Neural cell (in vitro differentiated cells): ENCODE data around the gene RCL1.

Experiments
- CTCF ChIP-seq: fragments of 450-650 bp; IDR thresholded peaks from 2 replicates; pipeline ENCODE4 v1.5.1; 2014; ENCODE audit warnings: antibody characterized with exemption, mild to moderate bottlenecking, moderate library complexity; ENCODE audit not compliant: poor library complexity, severe bottlenecking
- EP300 ChIP-seq: fragments of 450-650 bp; conservative IDR thresholded peaks from 2 replicates; pipeline ENCODE4 v1.6.1; 2014; ENCODE audit warnings: antibody characterized with exemption, mild to moderate bottlenecking, moderate library complexity; ENCODE audit not compliant: poor library complexity, severe bottlenecking
- EZH2 ChIP-seq: fragments of 200-600, 300-800 bp; shearing (Covaris generic), sonication (generic); IDR thresholded peaks from 2 replicates; pipeline ENCODE4 v1.6.1; 2014; ENCODE audit warnings: antibody characterized with exemption, low read length, borderline replicate concordance, mild to moderate bottlenecking; ENCODE audit not compliant: insufficient read depth, poor library complexity, severe bottlenecking
- MXI1 ChIP-seq: fragments of 450-650 bp; conservative IDR thresholded peaks from 2 replicates; pipeline ENCODE4 v1.6.1; 2014; ENCODE audit warnings: antibody characterized with exemption, mild to moderate bottlenecking; ENCODE audit not compliant: poor library complexity, severe bottlenecking
- POLR2AphosphoS5 ChIP-seq: IDR thresholded peaks from 2 replicates; pipeline ENCODE4 v1.6.1; 2012
- RAD21 ChIP-seq: fragments of 450-650 bp; conservative IDR thresholded peaks from 2 replicates; pipeline ENCODE4 v1.6.1; 2014; ENCODE audit warnings: antibody characterized with exemption, mild to moderate bottlenecking, moderate library complexity
- REST ChIP-seq: IDR thresholded peaks from 2 replicates; pipeline ENCODE4 v1.6.1; 2012; ENCODE audit warnings: borderline replicate concordance
- SMC3 ChIP-seq: fragments of 450-650 bp; conservative IDR thresholded peaks from 2 replicates; pipeline ENCODE4 v1.6.1; 2014; ENCODE audit warnings: antibody characterized with exemption, mild to moderate bottlenecking, moderate library complexity; ENCODE audit not compliant: poor library complexity
- TAF1 ChIP-seq: IDR thresholded peaks from 2 replicates; pipeline ENCODE4 v1.6.1; 2012; ENCODE audit warnings: low read depth

- no peak for TF ChIP-seq RAD21
- no peak for TF ChIP-seq CTCF
- no peak for TF ChIP-seq EP300
- TF ChIP-seq EZH2 = no peak
- no peak for TF ChIP-seq TAF1
- no peak for TF ChIP-seq POLR2AphosphoS5
- no peak for TF ChIP-seq REST
- no peak for TF ChIP-seq MXI1
- TF ChIP-seq SMC3 = no peak
Measured at GRCh38 chr9:4887556-4887955, 94.8 kb downstream of the RCL1 start.
